GM21423 (cell line): ENCODE data around the gene CRIP2.

Experiments used
- ATAC-seq: cut with Tn5 transposase; IDR thresholded peaks from one replicate; pipeline ENCODE4 v1.9.1; 2021; ENCODE audit warnings: mild to moderate bottlenecking, moderate library complexity; ENCODE audit not compliant: unreplicated experiment

The CRIP2 gene

DNA sequence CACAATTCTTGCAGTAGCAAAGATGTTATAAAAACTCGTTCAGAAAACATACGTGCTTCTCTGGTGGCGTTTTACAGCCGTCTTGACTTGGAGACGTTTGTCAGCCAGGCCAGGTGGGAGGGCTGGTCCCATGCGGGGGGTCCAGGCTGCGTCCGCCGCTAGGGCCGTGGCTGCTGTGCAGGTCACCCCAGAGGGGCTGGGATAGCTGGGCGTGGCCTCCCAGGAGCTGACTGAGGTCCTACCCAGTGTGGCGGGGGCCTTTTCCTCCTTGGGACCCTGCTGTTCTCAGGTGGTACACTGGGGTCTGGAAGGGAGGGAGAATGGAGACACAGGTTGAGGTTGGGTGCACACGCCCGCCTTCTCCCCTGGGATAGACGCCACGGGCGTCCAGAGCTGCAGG lies 29.8 kb upstream of the CRIP2 start:
- ATAC-seq = no peak

DNA sequence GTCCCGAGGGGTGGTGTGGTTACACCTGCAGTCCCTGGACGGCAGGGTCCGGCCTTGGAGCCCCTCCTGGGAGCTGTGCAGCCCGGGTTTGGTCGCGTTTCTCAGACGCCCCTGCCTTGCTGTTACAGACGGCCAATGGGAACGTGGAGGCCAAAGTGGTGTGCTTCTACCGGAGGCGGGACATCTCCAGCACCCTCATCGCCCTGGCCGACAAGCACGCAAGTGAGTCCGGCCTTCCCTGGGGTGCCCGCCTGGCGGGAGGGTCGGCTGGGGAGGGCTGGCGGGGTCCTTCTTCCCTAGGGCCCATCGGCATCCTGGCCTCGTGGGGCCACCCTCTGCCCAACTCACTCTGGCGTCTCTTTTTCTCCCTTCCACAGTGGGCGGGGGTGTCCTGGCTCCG lies 29.3 kb upstream of the CRIP2 start:
- no peak for ATAC-seq

DNA sequence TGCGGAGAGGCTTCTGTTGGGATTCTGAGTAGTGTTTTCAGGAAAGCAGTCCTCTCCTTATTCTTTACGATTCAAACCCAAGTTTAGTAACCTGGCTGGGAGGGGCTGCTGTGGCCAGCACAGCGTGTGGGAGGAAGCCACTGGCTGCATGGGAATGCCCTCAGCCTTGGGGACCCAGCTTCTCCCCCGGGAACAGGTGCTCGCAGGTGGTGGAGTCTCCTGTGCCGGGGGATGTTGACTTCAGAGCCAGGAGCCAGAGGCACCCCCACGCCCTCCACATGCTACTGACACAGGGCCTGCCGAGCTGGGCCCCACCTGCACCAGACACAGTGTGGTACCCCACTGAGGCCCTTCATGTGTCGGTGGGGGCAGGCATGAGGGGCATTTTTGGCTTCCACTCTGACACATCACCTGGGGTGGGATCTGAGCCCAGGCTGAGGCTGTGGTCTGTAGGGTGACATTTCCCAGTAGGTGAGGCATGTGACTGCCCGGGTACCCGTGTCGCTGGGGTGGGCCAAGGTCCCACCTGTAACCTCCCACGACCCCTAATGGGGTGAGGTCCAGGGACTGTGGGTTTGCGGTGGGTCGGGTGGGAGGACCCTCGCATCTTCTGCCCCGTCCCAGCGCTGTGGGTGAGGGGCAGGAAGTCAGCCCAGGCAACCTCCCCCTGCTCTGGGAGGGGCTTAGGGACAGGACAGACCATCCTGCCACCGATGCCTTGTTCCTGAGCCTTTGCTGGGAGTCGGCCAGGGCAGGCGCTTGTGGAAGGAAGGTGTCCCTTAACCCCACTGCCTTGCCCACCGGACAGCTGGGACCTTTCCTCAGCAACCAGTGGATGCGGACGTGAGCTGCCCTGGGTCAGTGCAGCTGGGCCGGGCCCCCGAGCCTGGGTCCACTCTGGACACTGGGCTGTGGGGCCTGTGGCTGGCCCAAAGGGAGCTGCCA lies 28.4 kb upstream of the CRIP2 start:
- ATAC-seq = no peak

DNA sequence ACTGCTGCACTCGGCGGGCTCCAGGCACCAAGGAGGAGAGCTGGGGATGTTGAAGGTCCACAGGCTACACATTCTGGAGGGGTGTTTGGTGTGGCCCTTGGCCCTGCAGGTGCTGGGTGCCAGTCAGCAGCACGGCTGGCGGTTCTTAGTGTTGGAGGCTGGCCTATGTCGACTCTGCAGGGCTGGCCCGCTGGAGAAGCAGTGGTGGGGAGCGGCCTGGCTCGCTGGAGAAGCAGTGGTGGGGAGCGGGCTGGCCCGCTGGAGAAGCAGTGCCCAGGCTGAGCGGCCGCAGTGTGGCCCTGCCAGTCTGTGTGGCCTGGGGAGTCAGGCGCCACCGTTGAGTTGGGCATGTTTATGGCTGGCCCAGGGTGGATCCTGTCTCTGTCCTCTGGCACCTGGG lies 27.6 kb upstream of the CRIP2 start:
- ATAC-seq = no peak

DNA sequence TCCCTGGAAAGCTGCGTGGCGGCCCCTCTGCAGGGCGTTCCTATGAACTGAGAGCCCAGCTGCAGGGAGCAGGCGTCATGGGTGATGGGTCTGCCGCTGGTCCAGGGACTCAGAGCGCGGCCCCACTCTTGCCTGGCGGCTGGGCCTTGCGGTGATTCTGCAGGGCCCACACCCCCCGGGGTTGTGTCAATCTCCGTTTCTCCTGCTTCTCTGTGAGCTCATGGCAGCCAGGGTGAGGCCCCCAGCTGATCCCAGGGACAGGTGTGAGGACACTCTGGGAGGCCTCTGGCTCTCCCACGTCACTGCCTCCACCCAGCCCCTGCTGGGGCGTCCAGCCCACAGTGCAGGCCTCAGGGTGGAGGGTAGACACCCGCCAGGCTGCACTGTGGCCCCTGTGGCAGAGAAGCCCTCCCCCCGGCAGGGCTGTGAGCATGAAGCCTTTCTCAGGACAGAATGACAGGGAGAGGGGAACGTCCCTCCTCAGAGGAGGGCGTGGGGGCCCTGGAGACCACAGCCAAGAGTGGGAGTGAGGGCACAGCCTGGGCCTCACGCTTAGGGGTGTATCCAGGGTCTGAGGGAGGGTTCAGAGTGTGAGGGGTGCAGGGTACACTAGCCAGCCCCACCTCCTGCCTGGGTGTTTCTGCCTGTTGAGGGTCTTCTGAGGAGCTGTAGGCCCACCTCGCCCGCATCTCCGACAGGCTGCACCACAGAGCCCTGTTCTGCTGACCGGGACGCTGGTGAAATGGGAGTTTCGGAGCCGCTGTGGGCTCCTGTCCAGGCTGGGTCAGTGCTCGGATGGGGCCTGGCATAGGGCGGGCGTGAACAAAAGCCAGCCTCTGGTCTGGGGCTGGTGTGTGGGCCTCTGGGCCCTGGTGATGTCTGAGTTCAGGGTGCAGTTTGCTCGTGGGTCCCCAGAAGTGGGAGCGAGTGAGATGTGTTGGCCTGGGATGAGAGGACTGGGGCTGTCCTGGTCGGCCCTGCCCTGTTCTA lies 26.7 kb upstream of the CRIP2 start:
- ATAC-seq = no peak

DNA sequence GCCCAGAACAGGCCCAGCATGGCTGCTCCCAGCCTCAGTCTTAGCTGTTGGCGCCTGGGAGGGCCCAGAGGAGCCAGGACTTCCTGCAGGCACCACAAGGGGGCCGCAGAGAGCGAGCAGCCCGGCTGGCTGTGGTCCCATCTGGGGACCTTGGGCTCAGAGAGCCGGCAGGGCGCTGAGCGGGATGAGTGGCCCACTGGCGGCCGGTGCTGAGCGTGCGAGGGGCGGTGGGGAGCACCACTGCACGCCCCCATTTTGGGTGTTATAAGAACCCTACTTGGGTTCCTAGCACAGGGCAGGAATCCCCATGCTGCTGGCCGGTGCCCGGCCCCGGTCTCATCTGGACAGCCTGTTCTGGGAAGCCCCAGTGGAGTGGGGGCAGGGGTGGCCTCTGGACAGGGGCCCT lies 25.9 kb upstream of the CRIP2 start:
- no peak for ATAC-seq

DNA sequence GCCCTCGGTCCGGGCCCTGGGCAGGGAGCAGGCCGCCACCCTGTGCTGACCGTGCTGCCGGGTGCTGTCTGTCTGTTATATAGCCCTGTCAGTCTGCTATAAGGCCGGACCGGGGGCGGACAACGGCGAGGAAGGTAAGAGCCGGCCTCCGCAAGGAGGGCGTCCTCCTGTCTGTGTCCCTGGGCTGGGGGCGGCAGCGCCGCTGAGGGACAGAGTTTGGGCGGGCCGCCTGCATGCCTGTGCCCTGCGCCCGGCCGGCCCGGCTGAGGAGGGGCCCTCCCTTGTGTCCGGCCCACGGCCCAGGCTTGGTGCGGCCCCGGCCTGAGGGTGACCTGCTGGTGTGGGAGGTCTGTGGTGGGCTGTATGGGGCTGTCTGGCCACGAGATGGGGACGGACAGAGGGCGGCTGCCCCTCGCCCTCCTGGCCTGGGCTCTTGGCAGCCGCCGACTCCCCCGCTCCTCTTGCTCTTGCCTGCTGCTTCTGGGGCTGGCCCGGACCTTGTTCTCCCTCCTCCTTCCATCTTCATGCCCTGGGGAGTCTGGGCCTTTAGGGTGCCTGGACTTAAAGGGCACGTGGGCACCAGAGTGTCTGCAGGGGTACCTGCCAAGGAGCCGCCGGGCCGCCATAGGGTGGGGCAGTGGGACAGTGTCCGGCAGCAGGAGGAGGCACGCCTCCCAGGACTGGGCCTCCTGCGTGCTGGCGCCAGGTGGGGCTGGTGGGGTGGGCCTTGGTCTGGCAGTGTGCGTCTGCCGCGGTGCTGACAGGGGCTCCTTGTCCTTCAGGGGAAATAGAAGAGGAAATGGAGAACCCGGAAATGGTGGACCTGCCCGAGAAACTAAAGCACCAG lies 25.1 kb upstream of the CRIP2 start:
- ATAC-seq = no peak

DNA sequence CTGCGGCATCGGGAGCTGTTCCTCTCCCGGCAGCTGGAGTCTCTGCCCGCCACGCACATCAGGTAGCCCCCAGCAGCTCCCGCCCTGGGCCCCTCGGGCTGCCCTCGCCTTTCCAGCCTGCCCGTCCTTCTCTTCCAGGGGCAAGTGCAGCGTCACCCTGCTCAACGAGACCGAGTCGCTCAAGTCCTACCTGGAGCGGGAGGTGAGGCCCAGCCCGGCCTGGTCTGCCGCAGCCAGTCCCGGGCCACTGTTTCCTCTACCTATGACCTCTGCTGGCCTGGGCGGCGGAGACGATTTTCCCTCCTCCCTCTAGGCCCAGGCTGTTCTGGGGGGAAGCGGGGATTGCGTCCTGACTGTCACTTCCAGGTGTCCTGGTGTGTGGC lies 24.5 kb upstream of the CRIP2 start:
- ATAC-seq = no peak

DNA sequence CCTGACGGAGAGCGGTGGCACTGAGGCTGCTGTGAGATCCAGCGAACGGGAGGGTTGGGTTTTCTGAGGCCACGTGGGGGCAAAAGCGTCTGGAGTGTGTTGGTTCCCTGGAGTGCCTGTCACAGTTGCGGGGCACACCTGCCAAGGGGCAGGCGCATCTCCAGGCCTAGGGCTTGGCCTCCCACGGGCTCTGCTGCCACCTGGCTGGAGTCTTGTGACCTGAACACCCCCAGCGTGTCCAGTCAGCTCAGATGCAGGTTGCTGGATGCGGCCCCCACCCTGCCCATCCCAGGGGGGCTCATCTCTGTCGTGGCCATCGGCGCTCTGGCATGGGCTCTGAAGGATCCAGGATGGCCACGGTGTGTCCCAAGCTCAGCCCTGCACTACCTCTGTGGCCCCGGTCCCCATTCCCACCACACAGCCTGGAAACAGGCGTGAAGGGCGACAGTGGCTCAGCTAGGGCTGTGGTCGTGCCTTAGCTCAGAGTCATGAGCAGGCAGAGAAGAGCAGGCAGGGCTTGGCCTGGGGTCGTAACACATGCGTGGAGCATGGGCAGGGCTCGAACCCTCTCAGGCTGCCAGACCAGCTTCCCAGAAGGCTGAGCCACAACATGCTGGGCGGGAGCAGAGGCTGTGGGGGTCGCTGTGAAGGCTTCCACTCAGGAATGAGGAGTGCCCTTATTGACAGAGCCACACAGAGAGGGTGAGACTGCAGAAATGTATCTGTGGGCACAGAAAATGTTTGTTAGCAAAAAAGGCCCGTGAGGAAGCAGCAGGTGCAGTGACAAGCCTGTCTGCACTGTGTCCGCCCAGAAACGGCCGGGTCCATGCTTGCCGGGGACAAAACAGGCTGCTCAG lies 23.5 kb upstream of the CRIP2 start:
- no peak for ATAC-seq

DNA sequence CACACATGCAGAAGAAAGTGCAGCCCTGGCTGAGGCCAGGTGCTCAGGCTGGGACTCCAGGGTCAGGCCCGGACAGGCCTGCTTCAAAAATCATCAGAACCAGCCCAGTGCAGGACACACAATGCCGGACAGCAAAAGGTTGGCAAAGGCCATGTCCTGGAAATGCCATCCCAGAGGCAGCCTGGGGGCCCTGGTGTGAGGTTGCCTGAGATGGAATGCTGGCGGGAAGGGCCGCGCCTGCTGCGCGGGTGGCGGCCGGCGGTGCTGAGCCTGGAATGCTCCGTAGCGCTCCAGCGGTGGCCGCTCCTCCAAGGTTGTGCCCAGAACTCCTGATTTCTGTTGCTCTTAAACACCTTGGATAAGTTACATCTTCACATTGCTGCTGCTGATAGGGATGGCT lies 21.7 kb upstream of the CRIP2 start:
- no peak for ATAC-seq

DNA sequence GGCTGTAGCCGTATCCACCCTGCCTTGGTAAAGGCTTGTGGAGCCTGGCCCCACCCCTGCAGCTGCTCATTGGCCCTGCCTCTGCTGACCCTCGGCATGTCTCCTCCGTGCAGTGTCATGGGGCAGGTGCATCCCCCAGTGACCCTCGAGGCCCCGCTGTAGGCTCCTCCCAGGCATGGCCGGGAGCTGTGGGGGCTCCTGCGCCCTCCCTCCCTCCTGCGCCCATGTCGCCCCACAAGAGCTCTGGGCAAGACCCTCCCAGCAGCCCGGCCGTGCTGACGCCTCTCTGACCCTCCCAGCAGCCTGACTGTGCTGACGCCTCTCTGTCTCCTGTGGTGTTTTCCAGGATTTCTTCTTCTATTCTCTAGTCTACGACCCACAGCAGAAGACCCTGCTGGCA lies 20.8 kb upstream of the CRIP2 start:
- ATAC-seq = no peak

DNA sequence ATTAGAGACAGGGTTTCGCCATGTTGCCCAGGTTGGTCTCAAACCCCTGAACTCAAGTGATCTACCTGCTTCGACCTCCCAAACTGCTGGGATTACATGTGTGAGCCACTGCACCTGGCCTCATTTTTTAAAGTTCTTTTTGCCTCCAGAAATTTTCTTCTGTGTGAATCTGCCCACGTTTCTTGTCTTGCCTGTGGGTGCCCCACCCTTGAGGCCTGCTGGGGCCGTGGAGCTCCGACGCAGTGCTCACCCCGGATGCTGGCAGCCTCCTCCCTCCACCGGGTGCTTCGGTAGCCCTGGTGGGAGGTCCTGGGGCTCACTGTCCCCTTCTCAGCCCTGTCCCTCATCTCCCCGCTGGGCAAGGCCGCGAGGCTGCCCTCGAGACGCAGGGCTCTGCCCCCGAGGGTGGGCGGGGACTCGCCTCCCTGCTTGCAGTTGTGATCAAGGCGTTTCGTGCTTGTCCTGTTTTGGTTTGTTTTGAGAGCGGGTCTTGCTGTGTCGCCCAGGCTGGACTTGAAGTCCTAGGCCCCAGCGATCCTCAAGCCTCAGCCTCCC lies 19.5 kb upstream of the CRIP2 start:
- no peak for ATAC-seq

DNA sequence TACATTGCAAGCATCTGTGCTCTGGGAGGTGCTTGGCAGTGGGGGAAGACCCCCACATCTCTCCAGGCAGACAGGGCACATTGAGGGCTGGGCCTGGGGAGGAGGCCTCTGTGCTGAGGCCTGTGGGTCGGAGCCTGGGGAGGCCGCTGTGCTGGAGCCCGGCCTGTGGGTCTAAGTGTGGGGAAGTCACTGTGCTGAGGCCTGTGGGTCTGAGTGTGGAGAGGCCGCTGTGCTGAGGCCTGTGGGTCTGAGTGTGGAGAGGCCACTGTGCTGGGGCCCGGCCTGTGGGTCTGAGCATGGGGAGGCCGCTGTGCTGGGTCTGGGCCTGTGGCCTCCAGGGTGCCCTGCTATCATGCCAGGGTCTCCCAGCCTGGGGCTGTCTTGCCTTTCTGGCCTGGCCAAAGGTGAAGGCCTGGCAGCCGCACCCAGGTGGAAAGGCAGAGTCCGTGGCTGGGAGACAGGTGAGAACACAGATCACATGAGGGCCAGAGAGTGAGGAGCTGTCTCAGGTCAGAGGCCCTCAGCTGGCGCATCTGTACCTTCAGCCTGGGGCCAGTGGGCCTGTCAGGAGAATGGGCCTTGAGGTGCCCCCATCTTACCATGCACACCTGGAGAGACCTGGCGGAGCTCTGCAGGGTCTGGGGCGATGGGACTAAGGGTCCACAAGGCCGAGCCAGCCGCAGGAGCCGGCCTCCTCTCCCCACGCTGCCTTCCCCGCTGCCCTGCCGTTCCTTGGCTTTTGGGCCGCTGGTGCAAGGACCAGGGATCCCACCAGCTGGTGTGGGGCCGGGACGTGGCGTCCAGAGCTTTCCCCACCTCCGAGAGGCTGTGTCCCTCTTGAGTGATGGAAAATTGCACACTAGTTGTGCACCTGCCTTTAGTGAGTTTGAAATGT lies 18.6 kb upstream of the CRIP2 start:
- ATAC-seq = no peak

DNA sequence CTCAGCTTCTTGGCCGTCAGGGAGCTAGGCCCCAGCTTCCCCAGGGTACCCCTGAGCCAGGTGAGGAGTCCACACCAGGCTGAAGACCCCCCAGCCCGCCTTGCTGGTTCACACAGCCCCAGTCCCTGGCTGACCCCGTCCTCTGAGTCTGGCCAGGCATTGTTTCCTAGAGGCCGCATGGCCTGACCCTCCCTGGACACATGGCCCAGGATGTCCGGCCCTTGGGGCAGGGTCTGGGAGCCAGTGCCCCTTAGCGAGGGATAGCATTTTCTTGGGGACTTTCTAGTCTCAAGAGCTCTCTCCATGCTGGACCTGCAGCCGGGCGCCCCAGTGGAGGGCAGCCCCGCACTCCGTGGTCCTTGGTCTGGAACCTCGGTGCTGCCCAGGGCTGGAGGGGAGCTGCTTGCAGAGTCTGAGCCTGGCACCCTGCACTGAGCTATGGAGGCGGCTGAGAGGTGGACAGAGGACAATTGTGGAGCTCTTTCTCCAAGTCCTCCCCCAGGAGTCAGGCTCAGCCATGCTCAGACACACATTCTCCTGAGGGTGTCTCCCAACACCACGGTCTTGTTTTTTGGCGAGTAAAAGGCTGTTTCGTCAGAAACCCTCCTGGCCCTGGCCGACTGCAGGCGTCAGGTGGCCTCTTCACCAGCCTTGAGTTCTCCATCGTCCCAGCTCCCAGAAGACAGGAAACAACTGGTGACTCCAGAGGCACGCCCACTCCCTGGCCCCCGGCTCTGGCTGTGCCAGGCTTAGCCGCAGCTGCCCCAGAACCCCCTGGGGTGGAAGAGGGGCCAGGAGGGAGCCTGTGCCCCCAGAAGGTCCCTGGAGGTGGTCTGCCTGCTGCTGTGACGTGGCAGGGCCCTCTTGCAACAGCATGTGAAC lies 17.6 kb upstream of the CRIP2 start:
- ATAC-seq = no peak

DNA sequence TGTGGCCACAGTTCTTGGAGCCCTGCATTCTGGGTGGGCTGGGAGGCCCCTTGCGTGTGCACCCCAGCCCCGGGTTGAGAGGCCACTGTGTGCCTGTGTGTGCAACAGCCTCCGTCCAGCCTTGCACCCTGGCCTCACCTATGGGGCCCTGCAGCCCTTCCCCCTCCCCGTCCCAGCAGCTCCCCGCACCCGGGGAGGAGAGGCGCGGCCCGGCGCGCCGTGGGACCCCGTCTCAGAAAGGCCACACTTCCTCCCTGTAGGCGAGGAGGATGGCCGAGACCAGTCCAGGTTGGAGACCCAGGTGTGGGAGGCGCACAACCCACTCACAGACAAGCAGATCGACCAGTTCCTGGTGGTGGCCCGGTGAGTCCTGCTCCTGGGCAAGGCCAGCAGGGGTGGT lies 16.6 kb upstream of the CRIP2 start:
- no peak for ATAC-seq

DNA sequence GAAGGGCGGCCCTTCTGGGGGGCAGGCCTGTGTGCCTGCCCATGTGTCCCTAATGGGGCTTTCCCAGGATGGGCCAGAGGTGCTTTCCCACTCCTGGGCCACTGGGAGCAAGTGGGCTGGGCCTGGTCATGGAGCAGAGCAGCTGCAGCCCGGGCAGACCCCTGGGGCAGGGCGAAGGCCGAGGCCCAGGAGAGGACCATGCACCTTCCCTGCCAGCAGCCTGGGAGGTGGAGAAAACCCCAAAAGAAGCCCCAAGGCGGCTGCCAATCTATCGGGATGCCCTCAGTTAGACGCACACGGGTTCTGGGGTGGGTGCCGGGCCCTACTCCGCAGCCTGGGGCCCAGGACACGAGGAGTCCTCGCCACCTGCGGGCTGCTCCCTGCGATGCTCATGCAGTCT lies 16.1 kb upstream of the CRIP2 start:
- ATAC-seq = no peak

DNA sequence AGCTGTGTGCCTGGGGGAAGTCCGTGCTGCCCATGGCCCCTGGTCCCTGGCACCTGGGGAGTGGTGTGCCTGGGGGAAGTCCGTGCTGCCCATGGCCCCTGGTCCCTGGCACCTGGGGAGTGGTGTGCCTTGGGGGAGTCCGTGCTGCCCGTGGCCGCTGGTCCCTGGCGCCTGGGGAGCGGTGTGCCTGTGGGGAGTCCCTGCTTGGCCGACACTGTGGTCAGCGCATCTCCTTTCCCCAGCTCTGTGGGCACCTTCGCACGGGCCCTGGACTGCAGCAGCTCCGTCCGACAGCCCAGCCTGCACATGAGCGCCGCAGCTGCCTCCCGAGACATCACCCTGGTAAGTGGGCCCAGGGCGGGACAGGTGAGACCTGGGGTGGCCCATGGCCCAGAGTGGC lies 14.5 kb upstream of the CRIP2 start:
- ATAC-seq = no peak

DNA sequence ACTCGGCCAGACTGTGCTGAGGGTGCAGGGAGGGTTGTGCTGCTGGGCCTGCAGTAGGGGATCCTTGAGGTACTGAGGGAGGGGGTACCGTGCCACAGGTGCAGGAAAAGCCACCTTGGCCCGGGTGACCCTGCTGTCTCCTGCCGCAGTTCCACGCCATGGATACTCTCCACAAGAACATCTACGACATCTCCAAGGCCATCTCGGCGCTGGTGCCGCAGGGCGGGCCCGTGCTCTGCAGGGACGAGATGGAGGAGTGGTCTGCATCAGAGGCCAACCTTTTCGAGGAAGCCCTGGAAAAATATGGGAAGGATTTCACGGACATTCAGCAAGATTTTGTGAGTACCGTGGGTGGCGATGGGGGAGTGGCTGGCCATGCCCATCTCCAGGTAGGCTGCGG lies 14.0 kb upstream of the CRIP2 start:
- no peak for ATAC-seq
